Epidermal melanocyte (primary cell): ENCODE data around the gene RIN2.

ENCODE experiments used
- DNase-seq: peaks from one replicate; pipeline ENCODE4 v3.0.0; 2011; ENCODE audit warnings: low spot score; ENCODE audit not compliant: insufficient read length

The RIN2 gene, protein sequence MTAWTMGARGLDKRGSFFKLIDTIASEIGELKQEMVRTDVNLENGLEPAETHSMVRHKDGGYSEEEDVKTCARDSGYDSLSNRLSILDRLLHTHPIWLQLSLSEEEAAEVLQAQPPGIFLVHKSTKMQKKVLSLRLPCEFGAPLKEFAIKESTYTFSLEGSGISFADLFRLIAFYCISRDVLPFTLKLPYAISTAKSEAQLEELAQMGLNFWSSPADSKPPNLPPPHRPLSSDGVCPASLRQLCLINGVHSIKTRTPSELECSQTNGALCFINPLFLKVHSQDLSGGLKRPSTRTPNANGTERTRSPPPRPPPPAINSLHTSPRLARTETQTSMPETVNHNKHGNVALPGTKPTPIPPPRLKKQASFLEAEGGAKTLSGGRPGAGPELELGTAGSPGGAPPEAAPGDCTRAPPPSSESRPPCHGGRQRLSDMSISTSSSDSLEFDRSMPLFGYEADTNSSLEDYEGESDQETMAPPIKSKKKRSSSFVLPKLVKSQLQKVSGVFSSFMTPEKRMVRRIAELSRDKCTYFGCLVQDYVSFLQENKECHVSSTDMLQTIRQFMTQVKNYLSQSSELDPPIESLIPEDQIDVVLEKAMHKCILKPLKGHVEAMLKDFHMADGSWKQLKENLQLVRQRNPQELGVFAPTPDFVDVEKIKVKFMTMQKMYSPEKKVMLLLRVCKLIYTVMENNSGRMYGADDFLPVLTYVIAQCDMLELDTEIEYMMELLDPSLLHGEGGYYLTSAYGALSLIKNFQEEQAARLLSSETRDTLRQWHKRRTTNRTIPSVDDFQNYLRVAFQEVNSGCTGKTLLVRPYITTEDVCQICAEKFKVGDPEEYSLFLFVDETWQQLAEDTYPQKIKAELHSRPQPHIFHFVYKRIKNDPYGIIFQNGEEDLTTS

DNA sequence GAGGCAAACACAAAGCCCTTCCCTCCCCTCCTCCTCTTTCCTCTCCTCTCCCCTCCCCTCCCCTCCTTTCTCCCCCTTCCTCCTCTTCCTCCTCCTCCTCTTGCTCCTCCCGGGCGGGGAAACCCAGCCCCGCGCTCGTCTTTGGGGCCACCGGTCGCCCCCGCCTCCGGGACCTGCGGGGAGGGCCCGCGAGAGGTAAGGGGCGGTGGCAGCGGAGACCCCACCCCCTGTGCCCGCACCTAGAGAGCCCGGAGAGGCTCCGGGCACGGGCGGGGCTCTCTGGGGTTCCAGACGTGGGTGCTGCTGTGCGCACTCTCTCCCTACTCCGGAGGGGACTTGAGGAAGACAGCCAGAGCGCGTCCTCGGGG, at the start of gene RIN2:
Gene RIN2, plus strand, starts transcription at position 126 of the 368 bp plus-strand sequence. CDS start 131,344 bp downstream, outside the sequence.
- peak; percentile 27 for DNase-seq

- DNase-seq: no peak
Observed at GRCh38 chr20:19709635-19710335, 48.3 kb upstream of the RIN2 start.

- DNase-seq: no peak
Observed at GRCh38 chr20:19710336-19711120, 47.5 kb upstream of the RIN2 start.

DNA sequence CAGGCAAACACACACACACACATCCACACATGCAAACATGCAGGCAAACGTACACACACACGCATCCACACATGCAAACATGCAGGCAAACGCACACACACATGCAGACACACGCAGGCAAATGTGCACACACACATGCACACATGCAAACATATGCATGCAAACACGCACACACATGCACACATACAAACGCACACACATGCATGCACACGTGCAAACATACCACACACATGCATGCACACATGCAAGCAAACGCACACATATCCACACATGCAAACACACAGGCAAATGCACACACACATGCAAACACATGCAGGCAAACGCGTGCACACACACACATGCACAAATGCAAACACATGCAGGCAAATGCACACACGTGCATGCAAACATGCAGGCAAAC, 46.9 kb upstream of the RIN2 start:
- DNase-seq: no peak

DNA sequence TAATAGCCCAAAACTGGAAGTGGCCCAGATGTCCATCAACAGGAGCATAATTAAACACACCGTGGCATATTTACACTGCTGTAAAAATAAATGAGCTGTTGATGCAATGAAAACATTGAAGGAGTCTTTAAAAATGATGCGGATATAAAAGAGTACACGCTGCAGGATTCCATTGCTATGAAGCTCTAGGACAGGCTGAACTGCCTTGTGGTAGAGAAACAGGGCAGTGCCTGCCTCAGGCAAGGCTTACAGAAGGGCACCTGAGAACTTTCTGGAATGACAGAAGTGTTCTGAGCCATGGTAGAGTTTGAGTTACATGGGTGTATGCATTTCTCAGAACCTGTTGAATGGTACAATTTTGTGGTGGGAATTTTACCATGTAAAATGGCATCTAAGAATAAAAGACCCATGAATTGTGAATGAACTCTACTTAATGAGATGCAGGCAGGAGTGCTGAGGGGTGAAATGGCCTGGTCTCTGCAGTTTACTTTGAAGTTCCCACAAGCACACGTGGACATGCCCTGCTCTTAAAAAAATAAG, 45.3 kb upstream of the RIN2 start:
- no peak for DNase-seq

GRCh38 chr20:19713822-19714578, 44.1 kb upstream of the RIN2 start:
- DNase-seq: no peak

GRCh38 chr20:19714579-19714840, 43.5 kb upstream of the RIN2 start:
- DNase-seq: no peak

GRCh38 chr20:19715986-19716385, 42.1 kb upstream of the RIN2 start:
- no peak for DNase-seq

DNA sequence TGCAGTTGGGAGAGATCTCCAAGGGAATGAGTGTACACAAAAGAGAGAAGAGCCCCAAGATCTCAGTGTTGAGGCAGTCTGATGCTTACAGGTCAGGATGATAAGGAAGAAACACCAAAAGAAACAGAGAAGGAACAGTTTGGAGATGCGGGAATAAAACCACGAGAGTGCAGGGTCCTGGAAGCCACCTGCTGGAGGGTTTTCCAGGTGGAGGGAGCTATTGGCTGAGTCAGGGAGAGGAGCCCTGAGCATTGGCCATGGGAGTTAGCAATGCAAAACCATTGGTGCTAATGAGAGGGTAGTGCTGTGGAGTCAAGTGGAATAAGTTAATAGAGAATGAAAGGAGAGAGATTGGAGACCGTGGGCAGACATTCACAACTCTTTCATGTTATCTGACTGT, 39.2 kb upstream of the RIN2 start:
- no peak for DNase-seq

DNA sequence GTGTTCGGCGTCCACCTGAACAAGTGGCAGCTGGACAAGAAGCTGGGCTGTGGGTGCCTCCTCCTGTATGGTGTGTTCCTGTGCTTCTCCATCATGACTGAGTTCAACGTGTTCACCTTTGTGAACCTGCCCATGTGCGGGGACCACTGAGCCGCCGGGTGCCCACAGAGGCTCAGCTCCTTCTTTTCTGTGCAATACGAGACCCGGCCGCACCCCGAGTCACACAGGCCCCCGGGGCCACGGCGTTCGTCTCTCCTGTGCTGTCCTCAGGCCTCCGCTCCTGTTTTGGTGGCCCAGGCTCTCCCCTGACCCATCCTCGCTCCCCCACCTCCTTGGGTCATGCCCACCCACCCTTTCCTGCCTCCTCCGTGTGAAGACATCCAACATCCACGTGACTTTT, 37.1 kb upstream of the RIN2 start:
- no peak for DNase-seq

- no peak for DNase-seq
Observed at GRCh38 chr20:19723051-19723450, 35.0 kb upstream of the RIN2 start.

DNA sequence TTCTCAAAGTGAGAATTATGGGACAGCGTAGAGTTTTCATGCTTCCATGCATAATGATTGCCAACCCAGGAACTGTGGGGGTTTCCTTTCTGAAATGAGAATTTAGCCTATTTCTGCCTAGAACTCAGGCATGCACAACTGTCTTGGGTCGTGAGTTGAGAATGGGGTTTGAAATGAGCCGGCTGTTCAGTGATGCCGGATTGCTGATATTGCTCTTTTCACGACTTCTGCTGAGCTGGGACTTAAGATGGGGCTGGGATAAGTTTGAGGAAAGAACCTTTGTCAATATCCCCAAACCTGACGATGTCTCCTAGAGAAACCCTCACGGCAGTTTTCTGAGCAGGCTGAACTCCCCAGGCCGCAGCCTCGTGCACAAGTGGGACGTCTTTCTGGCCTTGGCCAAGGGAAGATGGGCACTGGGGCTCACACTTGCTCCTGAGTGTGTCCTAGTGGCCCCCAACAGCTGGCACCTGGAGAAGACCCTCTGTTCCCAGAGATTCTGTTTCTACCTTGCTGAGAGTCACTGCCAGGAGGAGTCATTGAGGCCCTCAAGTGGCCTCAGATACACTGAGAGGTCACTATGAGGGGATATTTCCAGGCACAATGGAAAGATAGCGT, 34.1 kb upstream of the RIN2 start:
- DNase-seq: no peak

DNA sequence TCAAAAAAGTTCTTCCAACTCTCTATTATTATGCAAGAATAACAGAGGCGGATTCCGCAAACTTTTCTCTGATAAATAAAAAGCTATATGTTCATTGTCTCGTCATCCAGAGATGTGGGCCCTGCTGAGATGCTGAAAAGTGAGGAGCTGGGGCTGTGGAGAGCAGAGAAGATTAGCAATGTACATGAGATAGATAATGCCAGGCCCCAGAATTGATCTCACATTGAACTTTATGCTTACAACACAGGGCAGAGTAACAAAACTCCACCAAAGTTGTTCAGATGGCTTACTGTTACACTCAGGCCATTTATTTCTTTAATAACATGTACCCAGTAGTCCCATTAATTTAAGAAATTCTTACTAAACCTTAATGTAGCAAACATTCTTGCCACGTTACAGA, 32.7 kb upstream of the RIN2 start:
- no peak for DNase-seq

DNA sequence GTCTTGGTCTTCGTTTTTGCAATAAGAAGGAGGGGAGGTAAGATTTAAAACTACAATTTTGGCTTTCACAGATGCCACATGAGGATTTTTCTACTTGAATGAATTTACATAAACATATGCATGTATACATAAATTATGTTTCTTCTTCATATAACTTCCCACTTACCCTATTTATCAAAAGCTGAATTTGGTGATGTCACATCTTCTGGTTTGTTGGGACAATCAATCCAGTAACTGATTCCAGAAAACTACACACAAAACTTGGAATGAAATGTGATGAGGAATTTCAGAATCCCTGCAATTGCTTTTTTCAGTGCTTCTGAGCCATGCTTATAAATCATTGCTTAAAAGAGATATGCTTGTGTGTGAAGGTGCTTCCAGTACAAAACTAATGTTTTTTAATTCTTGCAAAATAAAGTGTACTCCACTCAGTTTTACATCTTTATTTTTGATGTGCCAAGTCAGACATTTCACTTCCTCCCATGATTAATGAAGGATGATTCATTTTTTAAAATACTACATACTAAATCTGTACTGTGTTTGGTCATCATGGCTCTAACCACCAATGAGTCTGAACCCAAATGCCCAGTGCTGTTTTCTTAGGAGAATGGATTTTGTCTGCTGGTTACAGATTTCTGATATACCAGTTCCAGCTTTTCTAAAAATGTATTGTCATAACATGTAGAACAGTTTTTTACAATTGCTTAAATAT, 32.1 kb upstream of the RIN2 start:
- no peak for DNase-seq

GRCh38 chr20:19727251-19727847, 30.7 kb upstream of the RIN2 start:
- no peak for DNase-seq

DNA sequence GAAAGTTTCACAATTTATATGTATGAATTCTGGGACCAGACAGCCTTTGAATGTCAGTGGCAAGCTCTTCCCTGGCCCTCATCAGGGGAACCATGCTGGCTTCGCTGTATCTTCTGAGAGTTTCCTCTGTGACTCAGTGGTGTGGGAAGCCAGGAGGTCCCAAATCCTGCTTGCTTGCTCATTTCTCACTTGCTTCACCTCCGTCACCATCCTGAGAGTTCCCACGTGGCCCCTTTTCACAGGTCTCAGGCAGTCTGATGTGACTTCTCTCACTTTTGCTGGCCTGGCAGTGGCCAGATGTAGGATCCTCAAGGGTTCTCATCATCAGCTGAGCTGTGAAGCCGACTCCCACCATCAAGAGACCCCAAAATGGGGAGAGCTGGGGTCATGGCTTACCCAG, 28.4 kb upstream of the RIN2 start:
- no peak for DNase-seq

DNA sequence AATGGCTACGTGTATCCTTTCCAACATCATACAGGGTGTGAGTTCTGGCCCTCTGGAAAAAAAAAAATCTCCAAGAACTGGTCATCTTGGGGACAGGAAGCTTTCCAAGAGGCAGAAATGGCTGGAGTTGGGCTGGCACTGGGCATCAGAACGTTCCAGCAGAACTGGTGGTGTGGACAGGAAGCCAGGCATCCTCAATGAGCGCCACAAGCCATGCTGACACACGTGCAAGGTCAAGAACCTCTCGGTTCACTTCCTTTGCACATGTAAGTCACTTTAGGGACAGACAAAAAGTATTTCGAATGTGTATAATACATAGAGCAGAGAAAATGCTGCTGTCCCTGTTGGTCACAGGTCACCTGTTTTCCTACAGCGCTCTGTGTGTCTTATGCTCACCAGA, 27.4 kb upstream of the RIN2 start:
- no peak for DNase-seq

- no peak for DNase-seq
Observed at GRCh38 chr20:19734811-19735210, 23.2 kb upstream of the RIN2 start.

- DNase-seq: peak; percentile 71
Observed at GRCh38 chr20:19735446-19735845, 22.6 kb upstream of the RIN2 start.
